H1 (cell line): ENCODE measurements around the gene MGAT5. TPM values are rescaled to one million over a fixed set of nuclear protein-coding genes. Genes with fewer than 3 reads are reported as not detected.

Experiments used
- KDM4A ChIP-seq: IDR thresholded peaks from one replicate; pipeline ENCODE4 v1.7.1; 2012; ENCODE audit warnings: low read depth, mild to moderate bottlenecking, moderate library complexity, low read length, inconsistent platforms; ENCODE audit not compliant: severe bottlenecking
- TAF1 ChIP-seq: IDR thresholded peaks from 2 replicates; pipeline ENCODE4 v1.6.1; 2011; ENCODE audit warnings: mild to moderate bottlenecking, low read depth, low read length
- TCF12 ChIP-seq: IDR thresholded peaks from 2 replicates; pipeline ENCODE4 v1.6.1; 2011; ENCODE audit warnings: low read depth, mild to moderate bottlenecking, low read length
- polyA plus RNA-seq, 7 experiments: library from polyadenylated mRNA; depleted of rRNA in 3 of 7; stranded (reverse) in 5 of 7; unstranded in 2 of 7; fragments of >200 nt in 5 of 7; fragments of 200-250 nt in 2 of 7; gene quantifications; 1 replicate in 5 of 7; 2 replicates in 1 of 7; 4 replicates in 1 of 7; pipeline versions ENCODE4 v1.2.1 to v1.2.3, GENCODE V29; 2011 to 2013; ENCODE audit warnings: missing spikeins in 2 of 7, mixed read lengths in 2 of 7
- total RNA-seq: library from RNA; stranded (reverse); fragmentation: NEBNext Ultra II Directional; extraction: Animal tissue kit (Norgen Biotek cat#: 25700); gene quantifications from 2 replicates; pipeline ENCODE4 v1.2.1, GENCODE V29; 2021

MGAT5 gene
- total and polyA plus RNA-seq, 2 of the 8 experiments (the other 6 are each of a cell fraction or from before 2014, with no cell fraction given), result 11.2 to 49.2 TPM

DNA sequence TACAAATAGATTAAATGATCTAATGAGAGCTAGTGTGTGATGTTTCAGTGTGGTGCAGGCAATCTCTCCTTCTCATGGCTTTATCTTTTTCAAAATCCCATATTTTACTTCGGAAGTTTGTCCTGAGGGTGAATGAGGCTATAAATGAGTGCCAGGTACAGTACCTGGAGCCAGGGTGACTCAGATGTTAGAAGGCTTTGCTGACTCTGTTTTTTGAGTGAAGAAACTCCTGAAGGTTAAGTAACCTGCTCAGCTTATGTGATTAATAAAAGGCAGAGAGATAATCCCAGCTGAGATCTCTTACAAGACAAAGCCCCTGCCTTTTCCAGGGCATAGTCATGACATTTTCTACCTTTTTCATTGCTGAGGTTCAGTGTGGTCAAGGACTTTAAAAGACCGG is 52.6 kb downstream of the MGAT5 start (continued):
- TF ChIP-seq TCF12 (no peak), TAF1 (no peak), KDM4A (no peak)
- TF ChIP-seq, all 59 proteins: peak for 0
